CD1c-positive myeloid dendritic cell (primary cell): Measurements from ENCODE around the gene ATP11A.
"Not testable (repeated sequence)": the region's sequence is repeated elsewhere in the genome, so short reads cannot be mapped to it uniquely, and the experiment has no call there.

Experiments used
- DNase-seq: peaks from one replicate; pipeline ENCODE4 v3.0.0-alpha.2; 2016; ENCODE audit errors: extremely low spot score

Gene ATP11A

DNA sequence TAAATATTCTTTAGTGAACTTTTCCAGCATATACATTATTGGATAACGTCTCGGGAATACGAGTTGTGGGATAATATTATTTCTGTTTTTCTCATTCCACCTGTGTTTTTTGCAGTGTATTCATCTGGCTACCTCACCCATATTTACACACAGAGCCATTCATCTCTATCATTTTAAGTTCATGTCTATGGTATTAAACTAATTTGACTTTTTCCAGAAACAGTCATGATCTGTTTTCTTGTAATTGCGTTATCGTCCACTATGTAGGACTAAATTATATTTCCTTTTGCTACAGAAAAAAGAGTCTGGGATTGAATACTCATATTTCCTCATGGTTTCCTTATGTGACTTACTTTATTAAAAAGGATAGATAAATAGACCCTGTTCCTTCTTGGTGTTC, 2.7 kb downstream of the ATP11A start:
- no peak for DNase-seq

DNA sequence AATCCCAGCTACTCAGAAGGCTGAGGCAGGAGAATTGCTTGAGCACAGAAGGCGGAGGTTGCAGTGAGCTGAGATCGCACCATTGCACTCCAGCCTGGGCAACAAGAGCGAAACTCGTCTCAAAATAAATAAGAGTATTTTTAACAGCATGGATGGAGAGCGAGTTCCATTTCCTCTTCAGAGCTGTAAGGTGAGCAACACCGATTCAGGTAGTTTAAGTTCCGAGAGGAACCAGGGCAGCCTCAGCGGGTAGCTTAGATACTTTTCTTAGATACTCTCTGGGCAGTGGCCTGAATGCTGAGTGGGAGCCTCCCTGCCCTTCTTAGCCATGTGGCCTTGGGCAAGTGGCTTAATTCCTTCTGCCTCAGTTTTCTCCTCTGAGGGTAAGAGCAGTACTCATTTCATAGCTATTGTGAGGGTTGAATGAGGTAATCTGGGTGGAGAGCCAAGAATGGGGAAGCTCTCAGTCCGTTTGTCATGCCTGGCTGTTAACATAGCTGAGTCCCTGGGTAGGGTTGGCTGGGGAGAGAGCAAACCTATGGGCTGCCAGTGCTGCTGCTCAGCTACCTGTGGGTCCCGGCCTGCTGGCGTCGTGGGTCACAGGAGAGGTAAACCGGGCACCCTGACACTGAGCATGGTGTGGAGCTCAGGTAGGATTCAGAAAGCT, 4.1 kb downstream of the ATP11A start:
- DNase-seq: peak; percentile 73

DNA sequence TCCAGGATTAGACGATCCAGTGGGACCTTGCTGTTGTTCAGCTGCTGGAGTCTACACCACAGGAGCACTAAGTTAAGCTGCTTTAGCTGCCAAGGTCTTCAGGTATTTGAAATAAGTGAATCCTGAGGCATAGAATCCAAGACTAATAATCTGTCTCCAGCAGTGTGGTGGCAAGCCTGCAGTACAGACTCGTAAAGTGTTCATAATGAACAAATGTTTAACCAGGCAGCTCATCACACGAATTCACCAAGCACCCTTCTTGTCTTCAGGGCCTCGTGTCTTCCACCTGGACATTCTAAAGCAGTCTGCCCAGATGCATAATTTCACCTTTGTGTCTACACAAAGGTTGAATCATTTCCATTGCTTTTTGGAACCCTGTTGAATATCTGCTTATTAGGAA, 5.3 kb downstream of the ATP11A start:
- no peak for DNase-seq

DNA sequence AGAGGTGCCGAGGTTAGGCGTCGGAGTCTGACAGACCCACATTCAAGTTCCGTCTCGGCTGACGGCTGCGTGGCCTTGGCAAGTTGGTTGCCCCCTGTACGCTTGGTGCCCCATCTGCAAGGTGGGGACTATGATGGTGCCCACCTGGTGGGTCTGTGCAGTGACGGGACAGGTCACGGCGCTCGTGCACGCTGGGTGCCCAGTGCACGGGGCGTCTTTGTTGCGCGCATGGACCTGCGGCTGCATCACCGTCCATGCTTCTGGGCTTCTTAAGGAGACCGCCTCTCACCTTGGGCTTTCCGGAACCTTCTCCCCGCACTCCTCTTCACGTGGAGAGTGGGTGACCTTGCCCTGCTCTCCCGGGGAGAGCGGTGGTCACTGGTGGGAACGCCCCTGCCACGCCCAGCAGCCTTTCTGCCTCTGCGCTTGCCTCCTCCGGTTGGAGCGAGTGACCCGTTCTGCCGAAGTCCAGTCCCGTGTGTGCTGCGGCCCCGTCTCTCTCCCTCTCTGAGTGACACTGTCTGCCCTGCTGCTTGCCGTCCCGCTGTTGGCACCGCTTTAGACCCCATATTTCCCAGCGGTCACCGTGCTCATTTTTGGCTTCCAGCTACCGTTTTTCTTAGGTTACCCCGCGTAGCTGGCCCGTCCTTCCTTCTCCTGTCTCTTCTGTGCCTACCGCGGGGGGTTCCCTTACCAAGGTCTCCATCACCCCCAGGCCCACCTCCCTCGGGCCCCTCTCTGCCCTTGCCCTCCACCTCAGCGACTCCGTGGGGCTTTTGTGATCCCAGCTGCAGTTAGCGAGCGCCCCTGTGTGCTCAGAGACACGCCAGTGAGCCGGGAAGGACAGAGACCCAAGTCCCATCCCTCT, 6.4 kb downstream of the ATP11A start:
- no peak for DNase-seq

DNA sequence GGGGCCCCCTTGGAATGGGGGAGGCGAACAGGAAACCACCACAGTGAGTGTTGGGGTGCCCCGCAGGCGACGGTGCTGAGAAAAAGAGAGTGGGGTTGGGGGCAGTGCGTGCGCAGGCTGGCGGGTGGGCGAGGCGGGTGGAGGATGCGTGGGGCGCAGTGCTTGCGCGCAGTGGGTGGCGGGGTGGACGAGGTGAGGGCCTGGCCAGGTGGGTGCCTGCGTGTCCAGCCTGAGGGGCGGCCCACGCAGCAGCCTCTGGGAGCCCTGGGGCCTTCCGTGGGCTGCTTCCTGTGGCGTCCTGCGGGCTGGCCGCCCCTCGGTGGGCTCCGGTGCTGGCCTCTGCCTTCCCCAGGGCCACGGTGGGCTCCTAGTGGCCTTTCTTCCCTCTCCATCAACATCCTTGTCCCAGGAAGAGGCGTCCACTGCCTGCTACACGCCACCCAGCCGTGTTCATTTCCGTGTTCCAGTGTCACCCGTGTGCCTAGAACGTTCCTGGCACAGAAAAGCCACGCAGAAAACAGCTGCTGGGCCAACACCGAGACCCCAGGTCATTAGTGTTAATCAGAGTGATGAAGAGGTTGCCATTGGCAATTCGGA, 7.1 kb downstream of the ATP11A start:
- no peak for DNase-seq

DNA sequence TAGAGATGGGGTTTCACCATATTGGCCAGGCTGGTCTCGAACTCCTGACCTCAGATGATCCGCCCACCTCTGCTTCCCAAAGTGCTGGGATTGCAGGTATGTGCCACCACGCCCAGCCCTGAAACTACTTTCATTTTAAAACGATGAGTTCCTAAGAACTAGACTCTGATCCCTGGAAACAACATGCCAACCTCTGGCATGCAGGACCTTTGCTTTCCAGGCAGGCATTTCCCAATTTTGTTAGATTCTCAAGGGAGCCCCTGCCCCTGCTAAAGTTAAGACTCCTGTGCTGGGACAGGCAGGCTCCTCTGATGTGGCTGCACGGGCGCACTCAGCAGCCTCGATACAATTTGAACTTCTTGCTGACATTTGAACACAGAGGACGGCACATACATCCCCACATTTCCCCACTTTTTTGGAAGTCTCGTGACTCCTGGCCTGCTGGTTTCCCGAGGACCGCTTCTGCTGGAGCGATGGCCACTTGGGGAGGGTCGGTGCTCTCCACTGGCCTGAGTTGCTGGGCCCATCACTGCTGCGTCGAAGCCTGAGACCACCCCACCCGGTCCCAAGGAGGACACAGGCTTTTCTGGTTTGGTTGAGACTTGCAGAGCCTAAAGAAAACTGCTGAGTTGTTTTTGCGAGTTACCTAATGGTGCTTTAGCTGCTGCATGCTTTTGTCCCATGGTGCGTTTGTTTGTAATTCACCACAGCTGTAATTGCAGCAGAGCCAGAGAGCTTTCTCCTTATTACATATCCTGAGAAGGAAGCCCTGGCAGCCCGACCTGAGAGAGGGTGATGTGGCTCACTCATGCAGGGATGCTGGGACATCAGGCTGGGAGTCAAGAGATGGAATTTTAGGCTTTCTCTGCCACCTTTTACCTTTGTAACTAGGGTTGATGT, 8.2 kb downstream of the ATP11A start:
- no peak for DNase-seq

DNA sequence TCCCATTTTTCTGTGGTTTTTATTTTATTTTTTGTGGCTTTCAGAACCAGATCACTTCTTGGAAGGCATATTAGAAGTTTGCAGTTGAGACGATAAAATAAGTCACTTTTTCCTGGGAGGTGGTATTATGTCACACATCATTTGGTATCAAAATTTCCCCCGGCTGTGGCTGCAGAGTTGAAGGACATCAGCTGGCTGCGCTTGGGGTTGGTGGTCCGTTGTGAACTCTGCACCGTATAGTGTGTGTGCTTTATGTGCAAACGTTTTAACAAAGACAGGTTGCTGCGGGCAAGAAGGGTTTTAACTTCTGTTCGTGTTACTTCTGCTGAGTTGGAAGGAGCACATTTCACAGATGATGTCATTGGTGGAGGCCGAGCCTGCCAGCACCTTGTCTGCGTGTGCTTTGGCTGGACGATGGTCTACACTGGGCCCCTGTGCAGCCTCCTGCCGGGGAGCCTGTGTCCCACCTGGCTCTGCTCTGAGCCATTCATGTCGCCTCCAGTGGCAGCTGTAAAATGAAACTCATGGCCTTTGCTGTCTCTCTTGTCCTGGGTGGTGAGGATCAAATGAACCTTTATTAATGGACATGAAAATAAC, 9.6 kb downstream of the ATP11A start:
- DNase-seq: no peak

DNA sequence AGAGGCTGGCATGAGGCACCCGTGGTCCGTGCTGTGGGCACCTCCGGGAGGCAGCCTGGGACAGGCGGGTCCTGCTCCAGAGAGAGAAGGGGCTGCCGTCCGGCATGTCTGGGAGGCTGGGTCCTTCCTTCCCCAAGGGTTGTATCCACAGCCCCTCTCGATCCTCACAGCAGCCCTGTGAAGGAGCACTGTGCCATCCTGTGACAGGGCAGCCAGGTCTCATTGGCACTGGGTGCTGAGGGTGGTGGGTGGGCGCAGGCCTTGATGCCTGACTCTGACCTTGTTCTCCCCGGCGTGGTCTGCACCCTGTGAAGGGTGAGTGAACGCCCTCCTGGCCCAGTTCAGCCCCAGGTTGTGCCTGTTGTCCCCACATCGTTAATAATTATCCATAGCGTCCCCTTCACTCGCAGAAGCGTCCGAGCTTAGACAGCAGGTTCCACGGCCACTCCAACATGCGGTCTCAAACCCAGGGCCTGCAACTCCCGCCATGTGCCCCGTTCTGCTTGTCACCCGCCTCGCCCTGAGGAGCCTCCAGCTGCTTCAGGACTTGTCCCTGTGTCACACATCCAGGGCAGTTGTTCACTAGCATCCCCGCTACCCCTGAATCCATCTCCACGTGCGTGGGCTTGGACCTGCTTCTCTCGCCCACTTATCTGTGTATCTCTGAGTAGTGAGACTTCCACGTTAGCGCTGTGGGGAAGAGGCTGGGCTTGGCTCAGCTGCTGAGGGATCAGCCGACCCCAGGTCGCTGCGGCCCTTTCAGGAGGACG, 10.6 kb downstream of the ATP11A start:
- DNase-seq: no peak

DNA sequence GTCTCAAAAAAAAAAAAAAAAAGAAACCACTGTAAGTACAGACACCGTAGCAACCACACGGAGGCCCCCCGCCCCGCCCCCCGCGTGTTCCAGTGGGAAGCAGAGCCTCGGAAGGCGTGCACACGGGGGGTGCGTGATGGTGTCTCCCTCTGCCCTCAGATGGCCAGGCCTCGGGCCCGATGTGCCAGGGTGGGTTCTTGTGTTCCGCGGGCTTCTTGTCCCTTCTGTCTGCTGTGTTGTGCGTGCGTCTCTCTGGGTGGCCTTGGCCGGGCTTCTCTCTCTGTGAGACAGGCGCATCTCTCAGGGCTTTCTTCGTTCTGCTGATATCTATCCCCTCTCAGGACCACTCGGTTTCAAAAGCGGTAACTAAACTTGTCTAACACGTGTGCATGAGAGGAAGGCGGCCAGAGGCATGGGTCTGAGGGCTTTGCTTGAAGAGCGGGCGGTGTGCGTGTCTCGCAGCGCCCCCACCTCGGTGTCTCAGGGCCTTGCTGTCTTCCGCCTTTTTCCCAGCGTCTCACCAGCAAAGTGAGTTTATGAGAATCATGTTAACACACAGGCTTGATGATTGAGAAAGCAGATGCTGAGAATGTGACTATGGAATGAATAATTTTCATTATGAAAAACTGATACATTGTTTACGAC, 12.6 kb downstream of the ATP11A start:
- no peak for DNase-seq

DNA sequence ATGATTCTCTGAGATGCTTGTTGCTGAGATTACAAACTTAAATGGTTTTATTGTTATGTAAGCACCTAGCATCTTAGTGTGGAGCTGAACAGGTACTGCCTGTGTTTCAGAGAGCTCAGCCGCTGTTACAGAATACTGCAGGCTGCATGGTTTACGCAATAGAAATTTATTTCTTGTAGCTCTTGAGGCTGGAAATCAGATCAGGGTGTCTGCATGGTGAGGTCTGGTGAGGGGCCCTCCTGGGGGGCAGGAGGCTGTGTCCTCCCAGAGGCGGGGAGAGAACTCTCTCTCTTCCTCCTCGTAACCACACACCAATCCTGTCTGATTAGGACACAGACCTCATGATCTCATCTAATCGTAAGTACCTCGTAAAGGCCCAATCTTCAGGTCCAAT, 13.1 kb downstream of the ATP11A start:
- DNase-seq: no peak

DNA sequence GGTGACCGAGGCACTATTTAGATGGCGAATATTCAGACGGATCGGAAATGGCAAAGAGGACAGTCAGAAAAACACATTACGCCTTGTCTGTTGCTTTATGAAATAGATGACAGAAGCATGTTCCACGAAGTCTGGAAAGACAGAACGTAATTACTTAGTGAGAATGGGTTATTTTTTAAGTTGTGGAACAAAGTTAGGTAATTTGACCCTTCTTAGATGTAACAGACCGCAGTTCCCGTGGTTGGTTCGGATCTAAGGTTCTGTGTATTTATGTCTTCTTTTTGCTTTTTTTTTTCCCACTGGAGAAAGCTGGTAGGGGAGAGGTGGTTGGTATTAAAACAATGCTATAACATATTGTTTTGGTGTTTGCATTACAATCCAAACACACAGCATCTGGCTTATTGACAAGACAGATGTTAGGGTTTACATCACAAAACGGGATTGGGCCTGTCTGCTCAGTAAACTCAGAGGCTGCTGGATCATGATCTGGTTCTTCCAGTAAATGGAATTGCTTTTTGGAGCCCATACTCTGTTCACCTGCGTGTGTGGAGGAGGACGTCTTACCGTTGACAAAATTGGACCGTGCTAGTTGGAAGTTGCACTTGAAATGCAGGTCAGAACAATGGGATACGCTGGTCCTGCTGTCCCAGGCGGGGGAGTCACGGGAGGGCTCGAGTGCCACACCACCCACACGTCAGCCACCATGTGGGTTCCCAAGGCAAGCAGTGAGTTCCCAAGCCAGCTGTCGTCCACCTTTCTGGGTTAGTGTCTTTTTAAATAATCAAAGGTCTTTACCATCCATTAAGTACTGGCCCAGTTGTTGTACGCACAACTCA, 13.8 kb downstream of the ATP11A start:
- no peak for DNase-seq

DNA sequence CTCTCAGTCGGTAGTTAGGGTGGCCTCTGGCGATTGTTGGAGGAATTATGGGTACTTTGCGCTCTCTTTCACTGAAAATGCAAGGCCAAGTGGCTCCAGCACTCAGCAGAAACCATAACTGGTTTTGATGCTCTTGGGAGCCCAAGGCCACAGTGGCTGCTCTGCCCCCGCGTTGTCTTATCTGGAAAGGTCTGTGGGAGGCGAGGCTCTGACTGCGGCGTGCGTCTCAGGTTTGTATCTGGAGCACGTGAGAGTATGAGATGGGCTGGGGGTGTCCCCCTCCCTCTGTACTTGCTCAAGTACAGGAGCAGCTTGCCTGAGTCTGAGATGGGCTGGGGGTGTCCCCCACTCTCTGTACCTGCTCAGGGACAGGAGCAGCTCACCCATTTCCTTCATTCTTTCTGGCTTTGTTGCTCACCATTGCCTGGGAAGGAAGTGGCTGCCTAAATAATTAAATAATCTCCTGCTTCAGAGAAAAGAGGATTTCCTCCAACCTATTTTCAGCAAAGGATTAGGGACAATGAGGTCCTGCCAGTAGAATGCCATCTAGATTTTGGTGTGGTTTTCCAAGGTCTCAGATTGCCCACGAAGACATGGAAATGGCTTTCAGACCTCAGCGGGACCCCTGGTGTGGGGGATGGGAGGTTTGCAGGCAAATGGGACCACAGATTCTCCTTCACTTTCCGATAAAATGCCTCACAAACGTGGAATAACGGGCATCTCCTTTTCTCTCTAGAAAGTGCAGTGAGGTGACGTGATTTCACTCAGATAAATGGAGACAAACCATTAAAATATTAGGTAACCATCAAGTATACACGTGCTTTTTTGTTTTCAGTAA, 14.7 kb downstream of the ATP11A start:
- DNase-seq: no peak

DNA sequence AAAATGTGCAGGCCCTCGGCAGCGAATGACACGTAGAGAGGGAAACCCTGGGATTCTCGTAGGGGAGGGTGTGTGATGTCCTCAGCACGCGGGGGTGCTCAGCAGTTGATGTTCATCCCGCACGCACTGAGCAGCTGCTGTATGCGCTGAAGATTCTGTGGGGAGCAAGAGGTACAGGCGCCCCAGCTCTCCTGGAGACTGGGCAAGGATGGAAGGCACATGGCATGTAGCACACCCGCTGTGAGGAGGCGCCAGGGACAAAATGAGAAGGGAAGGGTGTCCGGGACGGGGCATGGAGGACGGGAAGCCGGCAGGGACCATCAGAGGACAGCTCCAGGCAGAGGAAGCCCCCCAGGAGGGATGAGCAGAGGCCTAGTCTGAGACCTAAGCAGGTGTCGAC, 15.4 kb downstream of the ATP11A start:
- no peak for DNase-seq

DNA sequence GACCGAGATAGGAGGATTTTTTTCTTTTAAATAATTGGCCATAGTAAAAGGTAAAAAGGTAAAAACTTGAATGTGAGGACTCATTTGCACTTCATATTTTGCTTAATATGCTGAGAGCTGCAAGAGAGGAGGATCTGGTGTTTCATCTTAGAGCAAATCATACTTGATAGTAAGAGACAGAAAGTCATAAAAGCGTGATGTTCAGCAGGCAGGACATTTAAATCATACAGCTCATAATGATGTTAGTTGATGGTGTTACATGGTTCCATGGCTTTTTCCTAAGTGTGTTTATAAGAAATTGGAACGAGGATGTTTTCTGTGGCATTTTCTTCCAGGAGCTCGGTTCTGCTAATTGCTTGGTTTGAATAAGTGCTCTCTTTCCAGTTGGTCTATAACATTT, 16.3 kb downstream of the ATP11A start:
- DNase-seq: no peak

DNA sequence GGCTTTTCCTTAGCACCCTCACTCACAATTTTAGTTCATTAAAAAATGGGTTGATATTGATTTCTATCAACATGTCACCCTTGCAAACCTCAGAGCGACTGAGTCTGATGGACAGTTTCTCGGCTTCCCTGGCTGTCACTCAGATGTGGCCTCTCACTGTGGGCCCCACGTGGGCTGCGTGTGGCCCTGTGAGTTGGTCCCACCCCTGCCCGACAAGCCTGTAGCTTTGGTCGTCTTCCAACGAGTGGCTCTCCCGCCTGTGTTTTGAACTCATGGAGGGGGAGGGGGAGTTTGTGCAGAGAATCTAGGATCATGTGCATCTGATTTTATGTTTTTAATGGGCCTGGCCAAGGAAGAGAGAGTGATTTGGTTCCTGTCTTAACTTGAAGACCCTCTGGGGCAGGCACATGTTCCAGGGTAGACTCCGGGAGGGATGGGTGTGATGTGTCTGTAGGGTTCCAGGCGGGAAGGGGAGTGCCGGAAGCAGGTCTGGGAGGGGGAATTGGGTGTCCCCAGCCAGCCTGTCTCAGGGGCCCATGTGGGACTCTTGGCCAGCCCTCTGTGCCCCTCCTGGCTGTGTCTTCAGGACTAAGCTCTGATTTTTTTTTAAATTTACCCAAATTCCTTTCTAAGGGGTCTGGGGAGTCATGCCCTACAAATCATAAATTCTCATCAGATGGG, 18.9 kb downstream of the ATP11A start:
- no peak for DNase-seq

DNA sequence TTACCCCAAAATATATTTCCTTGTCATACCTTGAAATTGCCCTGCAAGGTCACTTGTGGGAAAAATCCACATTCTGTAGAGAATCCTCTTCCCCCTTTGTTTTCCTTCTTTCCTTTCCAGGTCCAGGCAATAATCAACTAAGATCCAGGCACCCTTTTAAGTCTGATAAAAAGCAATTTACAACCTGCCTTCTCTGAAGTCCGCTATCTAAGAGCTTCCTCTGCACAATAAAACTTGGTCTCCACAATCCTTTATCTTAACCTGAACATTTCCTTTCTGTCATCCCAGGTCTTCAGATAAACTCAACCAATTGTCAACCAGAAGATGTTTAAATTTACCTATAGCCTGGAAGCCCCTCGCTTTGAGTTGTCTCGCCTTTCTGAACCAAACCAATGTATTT, 19.5 kb downstream of the ATP11A start:
- not testable (repeated sequence) for DNase-seq

DNA sequence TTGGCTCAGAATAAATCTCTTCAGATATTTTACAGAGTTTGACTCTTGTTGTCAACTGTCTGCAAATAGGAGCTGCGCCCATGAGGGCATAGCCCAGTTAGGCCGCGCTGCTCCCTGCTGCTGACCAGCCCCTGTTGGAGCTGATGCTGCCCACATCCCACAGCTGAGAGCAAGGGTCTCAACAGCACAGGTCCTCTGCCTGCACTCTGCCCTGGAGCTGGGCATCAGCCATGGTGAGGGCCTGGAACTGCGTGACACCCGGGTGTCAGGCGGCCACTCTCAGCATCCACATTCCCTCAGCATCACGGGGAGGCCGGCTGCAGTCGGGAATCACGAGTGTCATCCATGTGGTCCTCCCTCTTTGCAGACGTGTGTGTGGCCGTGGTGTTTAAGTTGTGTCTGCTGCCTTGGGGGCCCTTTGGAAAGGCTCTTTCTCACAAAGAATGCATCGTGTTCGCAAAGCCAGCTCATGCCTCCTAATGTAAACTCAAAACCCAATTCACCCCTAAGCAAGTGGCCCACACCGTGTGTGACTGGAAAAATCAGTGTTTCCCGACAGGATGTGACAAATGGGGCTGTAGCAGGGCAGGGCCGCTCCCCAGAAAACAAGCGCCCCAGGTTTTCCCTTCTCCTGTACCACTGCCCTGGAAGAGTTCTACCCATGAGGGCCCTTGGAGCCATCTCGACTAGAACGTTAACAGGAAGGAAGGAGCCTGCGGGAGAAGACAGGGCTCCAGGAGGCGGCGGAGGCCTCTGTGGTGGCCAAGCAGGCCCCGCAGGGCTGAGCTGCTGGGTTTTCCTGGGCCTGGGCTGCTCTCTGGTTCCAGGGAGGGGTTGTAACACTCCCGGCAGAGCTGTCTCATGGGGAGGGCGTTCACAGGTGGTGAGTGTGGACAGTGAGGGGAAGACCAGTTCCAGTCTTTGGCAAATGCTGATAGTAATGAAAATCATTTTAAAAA, 20.3 kb downstream of the ATP11A start:
- no peak for DNase-seq
